GM12872 (cell line): ENCODE data around the gene KCNJ2.

Source experiments
- CTCF ChIP-seq: IDR thresholded peaks from 3 replicates; pipeline ENCODE4 v1.5.1; 2011; ENCODE audit warnings: low read depth, mild to moderate bottlenecking, low read length, moderate library complexity; ENCODE audit not compliant: insufficient read depth

The KCNJ2 gene

GRCh38 chr17:70158591-70158990 lies 10.7 kb upstream of the KCNJ2 start:
- TF ChIP-seq CTCF, result no peak

- TF ChIP-seq CTCF, result no peak
Observed at GRCh38 chr17:70159980-70160379, 9.4 kb upstream of the KCNJ2 start.

GRCh38 chr17:70161519-70161918 lies 7.8 kb upstream of the KCNJ2 start:
- TF ChIP-seq CTCF, result no peak

GRCh38 chr17:70165383-70165782 lies 3.9 kb upstream of the KCNJ2 start:
- no peak for TF ChIP-seq CTCF

GRCh38 chr17:70166615-70167014 lies 2.7 kb upstream of the KCNJ2 start:
- TF ChIP-seq CTCF, result no peak

GRCh38 chr17:70168044-70168976 lies 1.0 kb upstream of the KCNJ2 start:
- TF ChIP-seq CTCF, result peak; percentile 77

- TF ChIP-seq CTCF, result no peak
Observed at GRCh38 chr17:70169709-70170597, 621 bp downstream of the KCNJ2 start.
